ENCODE results near the gene TMEM143.
A peak's percentile ranks its signal among the peaks of the same experiment; 100 is the strongest.
"Not testable (repeated sequence)": the region's sequence is repeated elsewhere in the genome, so short reads cannot be mapped to it uniquely, and the experiment has no call there.

TMEM143 gene

GRCh38 chr19:48296963-48297734 lies 66.6 kb downstream of the TMEM143 start:
- no peak for DNase-seq (ENCODE audit: low read depth)

DNA sequence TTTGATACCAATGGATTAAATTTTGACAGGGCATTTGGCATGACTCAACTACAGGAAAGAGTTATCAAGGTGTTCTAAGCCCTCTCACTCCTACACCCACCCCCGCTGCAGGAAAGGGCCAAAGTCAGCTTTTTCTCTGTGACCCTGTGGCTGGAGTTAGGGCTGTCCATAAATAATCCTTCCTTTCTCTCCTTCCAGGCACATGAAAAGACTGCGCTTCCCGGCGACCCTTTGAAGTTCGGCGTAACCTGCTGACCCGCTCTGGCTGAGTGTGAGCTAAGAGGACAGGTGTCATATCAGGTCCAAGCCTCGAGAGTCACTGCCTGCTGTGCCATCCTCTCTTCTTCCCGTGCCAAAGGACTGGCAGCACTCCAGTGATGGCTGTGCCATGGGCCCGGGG lies 68.3 kb downstream of the TMEM143 start:
- DNase-seq (ENCODE audit: low read depth): no peak

DNA sequence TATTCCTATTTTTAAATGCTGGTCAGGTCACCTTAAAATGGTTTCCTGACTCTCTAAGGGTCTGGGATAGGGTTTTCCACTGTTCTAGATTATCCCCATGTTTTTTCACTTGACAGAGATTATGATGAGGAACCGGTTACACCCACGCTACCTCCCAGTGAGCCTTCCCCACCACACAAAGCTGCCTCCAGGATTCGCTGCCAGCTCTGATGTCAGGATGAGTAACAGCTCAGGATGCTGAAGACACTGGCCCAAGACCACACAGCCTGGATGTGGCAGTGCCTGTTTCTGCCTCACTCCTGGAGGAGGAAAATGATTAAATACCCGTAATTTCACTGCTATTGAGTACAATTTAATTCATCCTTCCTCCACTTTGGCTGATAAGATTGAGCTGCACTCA lies 70.9 kb downstream of the TMEM143 start:
- DNase-seq (ENCODE audit: low read depth): no peak

DNA sequence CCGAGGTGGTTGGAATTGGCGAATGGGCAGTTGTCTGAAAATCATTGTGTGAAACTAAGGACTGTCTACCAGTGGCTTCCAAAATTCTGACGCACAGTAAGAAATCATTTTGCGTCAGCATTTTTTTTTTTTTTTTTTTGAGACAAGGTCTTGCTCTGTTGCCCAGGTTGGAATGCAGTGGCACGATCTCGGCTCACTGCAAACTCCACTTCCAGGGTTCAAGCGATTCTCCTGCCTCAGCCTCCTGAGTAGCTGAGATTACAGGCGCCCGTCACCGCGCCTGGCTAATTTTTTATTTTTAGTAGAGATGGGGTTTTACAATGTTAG lies 72.3 kb downstream of the TMEM143 start:
- not testable (repeated sequence) for DNase-seq (ENCODE audit: low read depth)

DNA sequence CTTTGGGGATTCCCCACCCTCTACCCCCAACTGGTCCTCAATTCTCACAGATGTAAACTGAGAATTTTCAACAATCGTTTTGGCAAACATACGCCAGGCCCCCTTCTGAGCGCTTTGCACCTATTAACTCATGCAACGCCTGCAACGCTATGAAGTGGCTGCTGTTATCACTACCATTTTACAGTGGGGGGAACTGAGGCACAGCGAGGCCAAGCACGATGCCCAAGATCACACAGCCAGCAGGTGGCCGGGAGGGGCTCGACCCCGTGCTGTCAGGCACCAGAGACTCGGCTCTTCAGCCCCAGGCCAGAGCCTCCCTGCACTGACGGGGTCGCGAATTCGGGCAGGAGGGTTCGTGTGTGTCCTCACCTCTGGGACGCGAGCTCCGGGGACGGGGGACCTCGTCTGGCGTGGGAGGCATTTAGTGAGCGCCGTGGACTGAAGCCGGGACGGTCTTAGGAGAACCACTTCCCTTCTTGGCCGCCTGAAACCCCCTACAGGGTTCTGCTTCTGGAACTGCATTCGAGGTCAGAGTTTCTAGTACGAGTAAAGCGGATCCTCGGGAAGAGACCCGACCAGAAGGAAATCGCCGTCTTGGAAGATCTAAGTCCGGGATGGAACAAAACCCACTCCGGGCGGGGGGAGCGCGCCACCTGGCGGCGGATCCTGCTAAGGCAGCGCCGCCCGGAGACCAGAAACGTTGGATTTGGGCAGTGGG lies 72.8 kb downstream of the TMEM143 start:
- DNase-seq (ENCODE audit: low read depth): peak; percentile 32

GRCh38 chr19:48290401-48290770 lies 73.4 kb downstream of the TMEM143 start:
- DNase-seq (ENCODE audit: low read depth): no peak

DNA sequence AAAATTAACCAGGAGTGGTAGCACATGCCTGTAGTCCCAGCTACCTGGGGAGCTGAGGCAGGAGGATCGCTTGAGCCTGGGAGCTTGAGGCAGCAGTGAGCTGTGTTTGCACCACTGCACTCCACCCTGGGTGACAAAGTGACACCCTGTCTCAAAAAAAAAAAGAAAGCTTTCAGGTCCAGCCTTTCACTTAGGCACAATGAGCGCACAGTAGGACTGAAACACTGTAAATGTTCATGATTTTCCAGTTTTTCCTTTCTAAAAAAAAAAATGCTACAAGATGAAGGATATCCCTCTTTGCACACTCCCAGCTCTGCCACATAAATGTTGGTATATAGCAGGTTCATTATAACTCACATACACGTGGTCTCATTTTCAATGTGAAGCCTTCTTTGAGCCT lies 76.0 kb downstream of the TMEM143 start:
- no peak for DNase-seq (ENCODE audit: low read depth)

DNA sequence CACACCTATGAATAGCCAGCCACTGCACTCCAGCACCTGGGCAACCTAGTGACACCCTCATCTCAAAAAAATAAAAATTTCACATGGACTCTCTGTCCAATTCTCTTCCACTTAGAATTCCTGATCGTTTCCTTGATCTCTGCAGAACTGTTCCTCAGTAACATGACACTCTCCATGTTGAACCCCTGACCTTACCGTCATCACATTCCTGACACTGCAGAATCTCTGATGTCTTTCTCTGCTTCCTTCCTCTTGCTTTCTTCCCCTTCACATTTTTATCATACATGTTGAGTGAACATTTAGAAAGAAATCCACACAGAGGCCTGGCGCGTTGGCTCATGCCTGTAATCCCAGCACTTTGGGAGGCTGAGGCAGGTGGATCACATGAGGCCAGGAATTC lies 78.8 kb downstream of the TMEM143 start:
- DNase-seq (ENCODE audit: low read depth): no peak

- DNase-seq (ENCODE audit: low read depth): no peak
These were observed 79.8 kb downstream of the TMEM143 start for GRCh38 chr19:48283908-48284307.

Data from stimulated activated CD4-positive, alpha-beta T cell treated with anti-CD3 and anti-CD28 coated beads, Interleukin-2, amount 100 ng/mL, for 4 hours (primary cell).